Astrocyte of the hippocampus (primary cell): ENCODE measurements around the gene MAPK6.
"Not testable (repeated sequence)": the region's sequence is repeated elsewhere in the genome, so short reads cannot be mapped to it uniquely, and the experiment has no call there.

ENCODE experiments used
- DNase-seq: peaks from one replicate; pipeline ENCODE4 v3.0.0; 2011; ENCODE audit warnings: low read depth, low spot score

MAPK6 gene

DNA sequence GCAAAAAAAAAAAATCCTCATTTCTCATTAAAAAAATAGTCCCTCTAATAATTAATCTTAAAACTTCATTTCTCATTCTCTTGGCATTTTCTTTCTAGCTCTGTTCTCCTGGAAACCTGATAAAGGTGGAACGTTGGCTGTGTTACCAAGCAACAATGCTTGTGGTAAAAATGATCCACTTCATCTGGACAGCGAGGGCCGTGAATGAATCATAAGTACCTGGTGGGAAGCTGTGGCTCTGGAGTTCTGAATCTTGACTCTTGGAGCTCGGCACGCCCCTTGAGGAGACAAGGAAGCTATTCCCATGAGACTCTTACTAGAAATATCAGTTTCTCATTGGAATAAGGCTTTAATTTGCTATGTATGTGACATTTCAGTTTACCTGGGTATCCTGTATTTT is 61.0 kb downstream of the MAPK6 start:
- peak; percentile 44 for DNase-seq

DNA sequence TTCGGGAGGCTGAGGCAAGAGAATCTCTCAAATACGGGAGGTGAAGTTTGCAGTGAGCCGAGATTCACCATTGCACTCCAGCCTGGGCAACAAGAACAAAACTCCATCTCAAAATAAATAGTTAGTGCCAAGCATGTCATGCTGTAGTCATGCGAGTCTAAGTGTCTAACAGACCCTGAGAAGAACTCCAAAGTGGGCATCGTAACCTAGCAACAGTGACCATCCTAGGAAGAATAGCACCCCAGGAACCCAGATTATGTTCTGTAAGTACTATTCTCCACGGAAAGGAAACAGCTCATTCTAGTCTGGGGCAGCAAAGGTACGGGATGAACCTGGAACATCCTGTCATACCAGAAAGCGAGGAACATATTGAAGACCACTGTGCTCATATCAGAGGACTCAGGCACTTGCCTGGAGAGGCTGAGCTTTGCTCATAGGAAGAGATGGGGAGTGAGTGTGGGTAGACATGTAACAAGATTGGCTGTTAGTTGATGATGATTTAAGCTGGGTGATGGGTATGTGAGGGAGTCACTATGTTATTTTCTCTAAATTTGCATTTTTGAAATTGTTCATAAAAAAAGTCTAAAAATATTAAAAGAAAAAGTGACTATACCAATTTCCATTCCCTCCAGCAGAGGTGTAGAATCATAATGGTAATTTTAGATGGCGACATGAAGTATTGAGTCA is 61.8 kb downstream of the MAPK6 start:
- no peak for DNase-seq

DNA sequence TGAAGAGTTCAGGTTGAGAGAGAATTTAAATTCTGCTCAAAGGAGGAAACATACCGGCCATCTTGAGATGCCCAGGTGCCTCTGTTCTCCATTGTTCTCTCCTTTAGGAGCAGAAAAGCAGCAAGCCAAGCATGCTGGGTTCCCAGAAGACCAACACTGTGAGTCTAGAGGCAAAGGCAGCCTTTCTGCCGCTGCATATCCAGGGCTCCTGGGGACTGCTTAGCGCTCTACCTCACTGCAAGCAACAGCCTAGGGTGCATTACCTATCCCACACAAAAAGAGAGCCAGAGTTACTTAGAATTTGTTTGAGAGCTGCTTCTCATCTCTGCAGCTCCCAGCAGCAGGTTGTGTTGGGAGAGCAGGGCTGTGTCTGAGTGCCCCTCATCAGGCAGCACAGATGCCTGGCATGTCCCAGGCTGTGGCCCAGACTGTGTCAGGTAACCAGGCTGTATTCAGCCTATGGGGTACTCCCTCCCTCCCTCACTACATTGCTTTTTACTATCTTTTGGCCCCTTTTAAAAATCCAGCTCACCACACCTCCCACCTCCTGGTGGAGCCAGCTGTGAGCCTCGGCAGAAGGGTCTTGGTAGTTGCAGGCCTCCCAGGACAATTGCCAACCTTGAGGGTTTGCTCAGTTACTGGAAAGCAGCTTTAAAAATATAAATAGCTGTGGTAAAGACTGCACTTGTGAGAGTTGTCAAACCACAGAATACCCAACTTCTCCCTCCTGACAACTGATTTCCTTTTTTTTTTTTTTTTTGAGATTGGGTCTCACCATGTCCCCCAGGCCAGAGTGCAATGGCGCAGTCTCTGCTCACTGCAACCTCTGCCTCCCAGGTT is 63.4 kb downstream of the MAPK6 start:
- peak; percentile 89 for DNase-seq

DNA sequence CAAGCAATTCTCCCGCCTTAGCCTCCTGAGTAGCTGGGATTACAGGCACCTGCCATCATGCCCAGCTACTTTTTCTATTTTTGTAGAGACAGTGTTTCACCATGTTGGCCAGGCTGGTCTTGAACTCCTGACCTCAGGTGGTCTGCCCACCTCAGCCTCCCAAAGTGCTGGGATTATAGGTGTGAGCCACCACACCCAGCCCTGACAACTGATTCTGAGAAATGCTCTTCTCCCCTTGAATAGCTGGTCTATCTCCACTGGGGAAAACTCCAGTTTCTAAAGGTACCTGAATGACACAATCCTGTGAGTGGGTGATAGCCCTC is 64.0 kb downstream of the MAPK6 start:
- DNase-seq, result not testable (repeated sequence)

DNA sequence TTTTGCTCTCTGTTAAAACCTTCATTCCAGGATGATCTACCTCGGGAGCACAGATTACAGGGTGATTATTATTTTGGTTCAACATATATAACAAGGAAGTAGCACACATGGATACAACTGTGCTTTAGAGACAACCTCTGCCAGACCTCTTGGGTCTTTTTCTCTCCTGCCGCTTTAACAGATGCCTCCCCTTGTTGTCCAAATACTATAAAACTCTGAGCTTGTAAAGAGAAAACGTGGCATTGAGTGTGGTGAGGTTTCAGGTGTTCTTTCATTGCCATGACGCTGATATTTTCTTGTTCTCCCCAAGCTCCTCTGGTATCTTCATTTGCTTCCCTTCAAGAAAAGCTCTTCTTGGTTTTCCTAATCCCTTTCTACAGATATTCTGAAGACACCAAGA is 64.6 kb downstream of the MAPK6 start:
- no peak for DNase-seq

DNA sequence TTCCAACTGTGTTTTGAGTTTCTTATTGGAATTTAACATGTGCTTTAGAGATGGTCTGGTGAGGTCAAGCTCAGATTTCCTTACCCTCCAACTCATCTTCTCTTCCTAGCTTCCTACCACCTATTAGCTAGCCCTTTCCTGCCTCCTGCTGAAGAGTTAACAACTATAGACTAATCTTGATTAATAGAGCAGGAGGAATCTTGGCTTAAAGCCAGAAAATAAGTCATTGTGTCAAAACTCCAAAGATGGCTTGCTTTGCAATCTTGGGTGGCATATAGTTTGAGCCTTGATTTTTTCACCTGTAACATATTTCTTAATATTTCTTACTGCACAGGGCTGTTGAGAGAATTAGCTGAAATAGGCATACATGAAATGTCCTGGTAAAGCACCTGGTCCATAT is 66.3 kb downstream of the MAPK6 start:
- no peak for DNase-seq

DNA sequence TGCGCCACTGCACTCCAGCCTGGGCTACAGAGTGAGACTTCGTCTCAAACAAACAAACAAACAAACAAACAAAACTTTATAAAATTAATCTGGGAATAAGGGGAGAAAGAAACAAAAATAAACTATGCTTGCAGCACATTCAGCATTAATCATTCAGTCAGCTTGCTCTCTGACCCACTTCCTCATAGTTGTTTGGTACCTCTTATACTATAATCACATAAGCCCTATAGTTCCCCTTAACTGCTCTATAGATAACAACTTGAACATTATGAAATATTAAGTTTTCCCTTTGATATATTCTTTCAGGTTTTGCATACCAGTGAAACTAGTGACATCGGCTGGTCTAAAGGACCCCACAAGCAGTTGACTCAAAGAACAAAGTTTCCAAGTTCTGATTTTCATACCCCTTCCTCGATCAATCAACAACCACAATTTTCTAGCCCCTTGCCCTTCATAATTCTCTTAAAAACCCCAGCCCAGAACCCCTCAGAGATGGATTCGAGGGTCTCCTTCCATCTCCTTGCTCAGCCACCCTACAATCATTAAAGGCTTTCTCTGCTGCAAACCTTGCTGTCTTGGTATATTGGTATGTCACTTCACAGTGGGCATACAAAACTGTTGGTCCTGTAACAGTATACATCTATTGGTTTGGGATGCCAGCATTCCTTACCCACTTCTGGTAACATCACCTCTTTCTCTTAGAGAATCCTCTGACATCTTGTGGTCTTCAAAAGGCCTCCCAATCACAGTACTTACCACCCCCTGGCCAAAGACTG is 67.2 kb downstream of the MAPK6 start:
- DNase-seq, result no peak

DNA sequence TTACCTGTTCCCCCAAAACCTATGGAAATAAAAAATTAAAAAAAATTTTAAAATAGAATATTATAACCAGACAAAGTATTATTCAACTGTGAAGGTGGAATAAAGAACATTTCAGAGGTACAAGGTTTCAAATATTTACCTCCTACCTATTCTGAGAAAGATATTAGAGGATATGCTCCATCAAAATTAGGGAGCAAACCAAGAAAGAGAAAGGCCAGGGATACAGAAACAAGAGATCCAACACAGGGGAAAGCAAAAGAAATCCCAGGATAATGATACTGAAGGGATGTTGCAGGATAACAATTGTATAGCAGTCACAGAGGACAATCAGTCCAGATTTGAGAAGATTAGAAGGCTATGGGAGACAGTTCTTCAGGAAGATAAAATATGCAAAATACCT is 71.2 kb downstream of the MAPK6 start:
- no peak for DNase-seq

DNA sequence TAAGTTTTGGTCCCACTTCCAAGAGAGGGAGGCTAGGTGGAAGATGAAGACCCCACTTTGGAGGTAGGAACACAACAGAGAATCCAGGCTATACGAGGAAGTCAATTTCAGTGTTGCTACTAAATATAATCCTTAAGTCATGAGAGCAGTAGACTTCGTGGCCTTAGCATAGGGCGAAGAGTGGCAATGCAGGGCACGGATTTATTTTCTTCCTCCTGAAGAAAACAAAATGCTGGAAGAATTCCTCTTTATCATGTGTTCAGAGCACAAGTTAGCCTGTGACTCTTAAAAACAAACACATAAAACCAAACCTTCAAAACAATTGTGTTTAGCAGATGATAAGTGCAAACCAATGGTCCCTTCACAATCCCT is 74.1 kb downstream of the MAPK6 start:
- DNase-seq, result no peak

DNA sequence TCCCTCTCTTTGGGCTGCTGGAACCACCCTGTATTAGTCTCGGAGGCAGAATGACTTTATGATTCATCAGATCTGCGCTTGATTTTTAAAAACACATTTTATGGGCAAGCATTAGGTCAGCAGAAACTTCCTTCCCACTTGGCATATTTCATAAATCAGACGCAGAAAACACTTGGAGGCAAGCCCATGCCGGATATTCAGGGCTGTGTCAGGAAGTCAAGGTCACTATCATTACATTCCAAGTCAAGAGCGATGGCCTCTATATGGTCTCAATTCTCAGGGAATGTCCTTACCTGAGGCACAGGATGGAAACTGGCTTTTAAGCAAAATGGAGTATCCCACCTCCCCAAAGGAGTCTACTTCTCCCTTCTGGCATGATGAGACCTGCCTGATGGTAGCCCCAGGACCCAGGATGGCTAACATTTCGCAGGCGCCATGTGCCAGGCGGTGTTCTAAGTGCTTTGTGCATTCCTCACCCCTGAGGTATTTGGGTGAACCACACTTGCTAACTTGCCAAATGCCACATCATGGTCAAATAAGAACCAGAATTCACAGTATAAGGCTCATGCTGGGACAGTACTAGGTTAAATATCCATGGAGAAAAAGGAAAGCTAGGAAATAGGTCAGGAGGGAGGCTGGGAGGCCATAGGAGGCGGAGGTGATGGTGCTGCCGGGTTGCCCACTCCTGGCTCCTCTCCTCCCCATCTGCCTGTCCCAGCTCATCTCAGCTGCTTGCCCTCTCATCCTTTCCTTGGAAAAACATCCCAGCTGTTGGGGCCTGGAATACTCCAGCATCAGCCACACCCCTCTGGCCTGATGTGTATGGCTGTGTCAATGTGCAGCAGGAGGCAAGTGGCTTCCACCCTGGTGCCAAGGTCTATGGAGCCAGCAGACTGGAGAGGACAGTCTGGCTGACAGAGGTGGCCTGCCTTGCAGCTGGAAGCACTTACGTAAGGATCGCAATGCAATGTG is 74.8 kb downstream of the MAPK6 start:
- peak; percentile 96 for DNase-seq

DNA sequence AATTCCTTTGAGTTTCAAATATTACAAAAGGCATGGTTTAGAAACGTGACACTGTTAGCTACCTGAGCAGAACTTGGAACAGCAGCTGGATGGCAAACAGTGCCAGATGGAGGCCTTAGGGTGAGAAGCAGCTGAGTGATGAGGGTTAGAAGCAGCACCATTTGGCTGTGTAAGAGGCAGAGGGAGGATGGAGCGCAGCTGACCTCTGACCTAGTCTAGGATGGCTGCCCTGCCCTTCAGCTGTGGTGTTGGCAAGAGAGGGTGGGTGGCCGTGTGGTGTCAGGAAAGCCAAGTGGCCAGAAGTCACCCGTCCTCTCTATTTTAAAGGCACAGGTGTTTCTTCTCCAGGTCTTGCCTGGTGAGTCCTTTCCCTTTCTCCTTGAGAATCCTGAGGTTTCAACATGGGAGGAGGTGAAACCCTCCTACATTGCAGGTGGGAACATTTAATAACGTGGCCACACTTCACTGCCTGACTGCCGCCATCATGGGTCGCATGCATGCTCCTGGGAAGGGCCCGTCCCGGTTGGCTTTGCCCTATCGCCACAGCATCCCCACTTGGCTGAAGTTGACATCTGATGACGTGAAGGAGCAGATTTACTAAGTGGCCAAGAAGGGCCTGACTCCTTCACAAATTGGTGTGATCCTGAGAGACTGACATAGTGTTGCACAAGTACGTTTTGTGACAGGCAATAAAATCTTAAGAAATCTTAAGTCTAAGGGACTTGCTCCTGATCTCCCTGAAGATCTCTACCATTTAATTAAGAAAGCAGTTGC is 76.0 kb downstream of the MAPK6 start:
- no peak for DNase-seq

DNA sequence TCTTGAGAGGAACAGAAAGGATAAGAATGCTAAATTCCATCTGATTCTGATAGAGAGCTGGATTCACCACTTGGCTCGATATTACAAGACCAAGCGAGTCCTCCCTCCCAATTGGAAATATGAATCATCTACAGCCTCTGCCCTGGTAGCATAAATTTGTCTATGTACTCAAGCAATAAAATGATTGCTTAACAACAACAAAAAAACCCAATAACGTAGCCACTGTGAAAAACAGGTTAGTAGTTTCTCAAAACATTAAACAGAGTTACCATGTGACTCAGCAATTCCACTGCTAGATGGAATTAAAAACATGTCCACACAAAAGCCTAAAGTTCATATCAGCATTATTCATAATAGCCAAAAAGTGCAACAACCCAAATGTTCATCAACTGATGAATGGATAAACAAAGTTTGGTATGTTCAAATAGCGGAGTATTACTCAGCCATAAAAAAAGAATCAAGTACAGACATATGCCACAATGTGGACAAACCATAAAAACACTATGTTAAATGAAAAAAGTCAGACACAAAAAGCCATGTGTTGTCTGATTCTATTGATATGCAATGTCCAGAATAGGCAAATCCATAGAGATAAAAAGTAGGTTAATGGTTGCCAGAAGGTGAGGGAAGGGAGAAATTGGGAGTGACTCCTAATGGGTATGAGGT is 76.7 kb downstream of the MAPK6 start:
- peak; percentile 45 for DNase-seq

DNA sequence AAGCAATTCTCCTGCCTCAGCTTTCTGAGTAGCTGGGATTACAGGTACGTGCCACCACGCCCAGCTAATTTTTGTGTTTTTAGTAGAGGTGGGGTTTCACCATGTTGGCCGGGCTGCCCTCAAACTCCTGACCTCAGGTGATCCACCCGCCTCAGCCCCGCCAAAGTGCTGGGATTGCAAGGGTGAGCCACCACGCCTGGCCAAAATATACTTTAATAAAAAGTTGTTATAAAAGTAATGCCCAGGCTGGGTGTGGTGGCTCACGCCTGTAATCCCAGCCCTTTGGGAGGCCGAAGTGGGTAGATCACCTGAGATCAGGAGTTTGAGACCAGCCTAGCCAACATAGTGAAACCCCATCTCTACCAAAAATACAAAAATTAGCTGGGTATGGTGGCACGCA is 77.5 kb downstream of the MAPK6 start:
- DNase-seq, result not testable (repeated sequence)

DNA sequence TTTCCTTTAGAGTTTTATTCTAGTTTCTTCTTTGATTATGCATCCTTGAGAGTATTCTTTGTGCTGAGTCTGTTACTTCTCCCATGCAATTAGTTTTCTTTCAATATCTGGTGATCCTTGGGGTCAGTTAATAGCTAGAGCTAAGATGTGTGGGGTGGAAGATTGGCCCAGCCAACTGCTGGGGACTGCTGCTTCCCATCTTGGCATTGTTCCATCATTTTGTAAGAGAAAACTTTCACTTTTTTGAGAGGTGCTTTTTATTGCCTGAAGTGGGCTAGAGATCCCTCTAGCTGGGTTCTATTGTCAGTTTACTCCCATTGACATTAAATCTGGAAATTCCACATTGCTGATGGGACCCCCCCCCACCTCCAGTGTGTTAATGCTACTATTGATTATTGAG is 78.2 kb downstream of the MAPK6 start:
- DNase-seq, result no peak

DNA sequence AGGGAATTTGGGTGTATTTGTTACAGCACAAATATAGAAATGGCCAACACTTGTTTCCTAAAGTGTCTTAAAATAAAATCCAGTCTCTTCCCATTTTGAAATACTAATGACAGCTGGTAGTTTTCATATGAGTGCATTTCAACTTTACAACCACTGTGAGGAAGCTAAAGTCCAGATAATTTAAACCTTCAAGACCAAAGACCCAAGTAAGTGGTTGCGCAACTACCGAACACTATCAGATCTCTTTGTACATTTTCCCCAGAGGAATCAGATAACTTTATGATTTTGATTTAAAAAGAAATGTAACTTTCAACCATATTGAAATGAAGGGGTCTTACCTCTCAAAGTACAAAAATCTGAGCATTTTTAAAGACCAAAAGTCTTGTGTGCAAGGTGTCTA is 79.3 kb downstream of the MAPK6 start:
- no peak for DNase-seq

DNA sequence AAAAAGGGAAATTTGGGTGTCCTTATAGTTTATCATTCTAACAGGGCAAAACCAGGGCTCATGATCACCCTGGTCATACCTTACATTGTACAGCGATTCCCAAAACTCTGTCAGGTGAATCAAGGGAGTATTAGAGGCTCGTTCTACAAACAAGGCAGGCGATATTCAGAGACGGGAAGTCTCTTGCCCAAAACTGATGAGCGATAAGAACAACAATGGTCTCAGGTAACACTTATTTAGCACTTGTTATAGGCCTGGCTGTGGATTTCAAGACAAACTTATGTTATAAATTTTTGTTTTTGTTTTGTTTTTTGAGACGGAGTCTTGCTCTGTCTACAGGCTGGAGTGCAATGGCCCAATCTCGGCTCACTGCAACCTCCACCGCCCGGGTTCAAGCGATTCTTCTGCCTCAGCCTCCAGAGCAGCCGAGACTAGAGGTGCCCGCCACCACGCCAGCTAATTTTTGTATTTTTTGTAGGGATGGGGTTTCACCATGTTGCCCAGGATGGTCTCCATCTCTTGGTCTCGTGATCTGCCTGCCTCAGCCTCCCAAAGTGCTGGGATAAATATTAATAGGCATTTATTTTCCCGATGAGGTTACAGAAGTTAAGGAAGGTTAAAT is 80.7 kb downstream of the MAPK6 start:
- no peak for DNase-seq

DNA sequence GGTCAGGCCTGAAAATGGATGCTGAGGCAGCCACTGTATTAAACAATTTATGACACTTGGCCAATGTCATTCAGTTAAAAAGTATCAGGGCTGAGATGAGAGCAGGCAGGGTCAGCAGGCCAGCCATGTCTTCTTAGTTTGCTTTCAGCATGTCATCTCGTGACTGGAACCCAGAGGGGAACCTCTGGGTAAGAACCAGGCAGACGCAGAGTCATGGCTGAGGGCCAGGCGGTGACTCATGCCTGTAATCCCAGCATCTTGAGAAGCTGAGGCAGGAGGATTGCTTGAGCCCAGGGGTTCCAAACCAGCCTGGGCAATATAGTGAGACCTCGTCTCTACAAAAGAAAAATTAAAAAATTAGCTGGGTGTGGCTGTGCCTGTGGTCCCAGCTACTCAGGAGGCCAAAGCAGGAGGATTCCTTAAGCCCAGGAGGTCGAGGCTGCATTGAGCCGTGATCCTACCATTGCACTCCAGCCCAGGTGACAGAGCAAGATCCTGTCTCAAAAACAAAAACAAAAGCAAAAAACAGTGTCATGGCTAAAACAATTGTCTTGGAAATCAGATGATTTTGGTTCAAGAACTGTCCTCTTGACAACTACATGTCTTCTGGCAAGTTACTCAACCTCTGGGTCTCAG is 81.9 kb downstream of the MAPK6 start:
- DNase-seq, result peak; percentile 87

DNA sequence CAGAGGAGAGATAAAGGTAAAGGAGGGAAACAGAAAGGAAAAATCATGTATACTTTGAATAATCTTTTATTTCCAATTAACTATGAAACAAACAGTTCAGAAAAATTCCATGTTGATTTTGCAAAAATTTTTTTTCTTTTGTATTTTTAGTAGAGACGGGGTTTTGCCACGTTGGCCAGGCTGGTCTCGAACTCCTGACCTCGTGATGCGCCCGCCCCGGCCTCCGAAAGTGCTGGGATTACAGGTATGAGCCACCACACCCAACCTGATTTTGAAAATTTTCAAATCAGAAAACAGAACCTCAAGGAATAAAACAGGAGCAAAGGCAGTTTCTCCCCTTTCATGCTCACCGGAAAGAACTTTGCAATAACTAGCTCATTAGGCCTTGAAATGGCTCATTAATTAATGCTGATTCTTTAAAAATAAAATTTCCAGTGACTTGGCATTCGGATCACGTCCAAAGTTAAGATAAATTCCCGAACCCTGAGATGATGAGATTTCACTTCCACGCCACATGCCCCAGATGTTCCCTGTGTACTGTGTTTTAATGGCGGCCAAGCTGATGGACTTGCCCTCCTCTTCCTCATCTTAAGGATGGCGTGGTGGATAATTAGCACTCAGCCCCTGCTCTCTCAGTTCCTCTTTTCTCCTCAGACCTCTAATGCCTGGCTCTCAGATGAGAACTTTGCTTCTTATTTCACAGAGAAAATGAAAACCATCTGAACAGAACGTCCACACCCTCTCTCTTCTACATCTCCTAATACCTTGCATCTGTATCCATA is 82.7 kb downstream of the MAPK6 start:
- DNase-seq, result no peak
